ENCODE measurements around the gene ELL. TPM values are rescaled to one million over a fixed set of nuclear protein-coding genes. Genes with fewer than 3 reads are reported as not detected.

ELL gene
- total RNA-seq, 1 experiment from 2014 or later, result 17.0 TPM

DNA sequence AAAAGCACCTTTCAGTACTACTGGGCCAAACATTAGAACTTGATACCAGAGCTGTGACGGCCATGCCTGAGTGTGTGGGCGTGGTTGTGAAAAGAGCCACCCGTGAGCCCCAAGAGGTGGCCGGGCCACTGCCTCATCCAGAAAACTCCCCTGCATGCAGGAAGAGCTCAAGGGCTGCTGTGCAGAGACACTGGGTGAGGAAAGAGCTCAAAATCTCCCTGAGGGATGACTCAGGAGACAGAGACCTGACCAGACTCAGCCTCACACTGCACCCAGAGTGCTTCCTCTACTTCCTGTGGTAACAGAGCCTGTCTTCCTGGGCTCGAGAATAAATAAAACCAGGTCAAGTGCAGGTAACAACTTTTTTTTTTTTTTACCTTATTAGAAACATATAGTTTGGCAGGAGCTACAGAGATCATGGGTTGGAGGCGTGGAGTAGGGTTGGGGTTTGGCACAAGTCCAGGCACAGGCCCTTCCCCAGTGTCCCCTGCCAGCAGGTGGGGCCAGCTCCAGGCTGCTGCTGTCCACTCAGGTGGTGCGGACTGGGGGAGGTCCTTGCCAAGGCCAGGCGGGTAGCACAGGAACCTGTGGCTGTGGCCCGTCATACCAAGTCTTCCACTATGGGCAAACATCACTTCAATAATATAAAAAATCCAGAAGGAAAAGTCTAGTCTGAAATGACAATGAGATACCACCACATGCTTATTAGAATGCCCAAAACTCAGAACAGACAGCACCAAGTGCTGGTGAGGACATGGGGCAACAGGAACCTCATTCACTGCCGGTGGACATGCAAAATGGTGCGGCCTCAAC is 25.5 kb downstream of the ELL start:
- H3T11ph ChIP-seq (ENCODE audit: low read length), result no peak overlapping the region
- no peak overlapping the region for H2BK120ac ChIP-seq (ENCODE audit: low read depth, low read length, poor library complexity, severe bottlenecking)
- no peak overlapping the region for H2BK12ac ChIP-seq (ENCODE audit: insufficient read length, low read depth, low read length)
- no peak overlapping the region for H4K8ac ChIP-seq (replicated peaks; ENCODE audit: insufficient read length, low read depth, low read length)
- H3K23ac ChIP-seq (ENCODE audit: insufficient read length, low read depth, low read length), result no peak overlapping the region
- peaks cover 20 to 27% of the 10 kb centered on the region in 2 experiments for H3K4me1 Mint-ChIP-seq
- H3K9me3 ChIP-seq (ENCODE audit: control insufficient read depth, low read depth, low read length), result no peaks in the 10 kb centered on the region
- no peak overlapping the region for H3K4me2 ChIP-seq (ENCODE audit: insufficient read depth, insufficient read length, low read length)
- H4K5ac ChIP-seq (ENCODE audit: insufficient read length, low read depth, low read length), result no peak overlapping the region
- H3K79me1 ChIP-seq (ENCODE audit: insufficient read depth, low read depth, low read length, poor library complexity, severe bottlenecking), result peaks cover 3% of the 10 kb centered on the region
- DNase-seq, result no peak
- H3K14ac ChIP-seq (ENCODE audit: insufficient read depth, low read length), result no peak overlapping the region; the same call in 1 of the 2 replicates
- no peak overlapping the region for H2AFZ ChIP-seq (ENCODE audit: low read length)
- no peak overlapping the region for H2BK5ac ChIP-seq (ENCODE audit: insufficient read length, low read length)
- no peak overlapping the region for H3K4me3 Mint-ChIP-seq
- H3K4me1 ChIP-seq (ENCODE audit: insufficient read depth, low read length), result peaks cover 2% of the 10 kb centered on the region; the same call in 1 of the 2 replicates
- no peak overlapping the region for H3K27ac ChIP-seq (ENCODE audit: insufficient read length, low read depth, low read length)
- H3K27ac Mint-ChIP-seq, result peak overlapping the region in 2 of 3 experiments; percentile 50 to 53; a peak in 2 of 7 replicates
- H2AK5ac ChIP-seq (ENCODE audit: insufficient read length, low read length), result no peak overlapping the region
- H3K9me3 Mint-ChIP-seq, result no peaks in the 10 kb centered on the region
- no peak overlapping the region for H4K91ac ChIP-seq (ENCODE audit: insufficient read length, low read depth, low read length)
- H4K20me1 ChIP-seq (ENCODE audit: control insufficient read depth, insufficient read depth, insufficient read length), result no peaks in the 10 kb centered on the region
- H3K23me2 ChIP-seq (ENCODE audit: insufficient read length, low read depth, low read length, poor library complexity, severe bottlenecking), result no peaks in the 10 kb centered on the region
- no peaks in the 10 kb centered on the region for H3K27me3 ChIP-seq (ENCODE audit: insufficient read depth, low read length)
- H2BK20ac ChIP-seq (ENCODE audit: low read depth, low read length, poor library complexity, severe bottlenecking), result no peak overlapping the region
- no peak overlapping the region for H3K4ac ChIP-seq (ENCODE audit: low read depth, low read length)
- no CpG with 5 or more reads among the region's 11 CpGs for WGBS (ENCODE audit: extremely low coverage, insufficient read length, low lambda C conversion rate)
- H3K56ac ChIP-seq (ENCODE audit: insufficient read length, low read depth, low read length), result no peak overlapping the region
- H3K79me2 ChIP-seq (ENCODE audit: insufficient read depth, low read length), result peaks cover 2% of the 10 kb centered on the region; the same call in 1 of the 2 replicates
- H3K27me3 Mint-ChIP-seq (ENCODE audit: low read depth), result no peaks in the 10 kb centered on the region; the same call in 1 of the 2 replicates
- H2BK15ac ChIP-seq (ENCODE audit: low read depth, low read length), result no peak overlapping the region
- H3K36me3 Mint-ChIP-seq (ENCODE audit: insufficient read depth in 1 of 3, low read depth in 3 of 3), result no peaks in the 10 kb centered on the region
- no peak overlapping the region for H3K18ac ChIP-seq (ENCODE audit: insufficient read length, low read depth, low read length)
- TF ChIP-seq, protein P1, sequence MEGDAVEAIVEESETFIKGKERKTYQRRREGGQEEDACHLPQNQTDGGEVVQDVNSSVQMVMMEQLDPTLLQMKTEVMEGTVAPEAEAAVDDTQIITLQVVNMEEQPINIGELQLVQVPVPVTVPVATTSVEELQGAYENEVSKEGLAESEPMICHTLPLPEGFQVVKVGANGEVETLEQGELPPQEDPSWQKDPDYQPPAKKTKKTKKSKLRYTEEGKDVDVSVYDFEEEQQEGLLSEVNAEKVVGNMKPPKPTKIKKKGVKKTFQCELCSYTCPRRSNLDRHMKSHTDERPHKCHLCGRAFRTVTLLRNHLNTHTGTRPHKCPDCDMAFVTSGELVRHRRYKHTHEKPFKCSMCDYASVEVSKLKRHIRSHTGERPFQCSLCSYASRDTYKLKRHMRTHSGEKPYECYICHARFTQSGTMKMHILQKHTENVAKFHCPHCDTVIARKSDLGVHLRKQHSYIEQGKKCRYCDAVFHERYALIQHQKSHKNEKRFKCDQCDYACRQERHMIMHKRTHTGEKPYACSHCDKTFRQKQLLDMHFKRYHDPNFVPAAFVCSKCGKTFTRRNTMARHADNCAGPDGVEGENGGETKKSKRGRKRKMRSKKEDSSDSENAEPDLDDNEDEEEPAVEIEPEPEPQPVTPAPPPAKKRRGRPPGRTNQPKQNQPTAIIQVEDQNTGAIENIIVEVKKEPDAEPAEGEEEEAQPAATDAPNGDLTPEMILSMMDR (conservative IDR thresholded peaks at IDR 0.05), result no peak
- no peak overlapping the region for H3K9ac ChIP-seq (ENCODE audit: extremely low read depth, insufficient read length, low read length)
